Heart right ventricle (tissue), 16 donors: Measurements from ENCODE around the gene TWIST2. TPM values are rescaled to one million over a fixed set of nuclear protein-coding genes. Genes with fewer than 3 reads are reported as not detected.

Experiments used
- ATAC-seq, 8 donors: fragments of 200-7000 bp; cut with Tn5 transposase; one replicate each; pipeline ENCODE4 v1.9.1; 2020; ENCODE audit warnings: mild to moderate bottlenecking in 8 of 8, moderate library complexity in 8 of 8, moderate number of reproducible peaks in 1 of 8
- DNase-seq, 2 donors: peaks; one replicate each; pipeline ENCODE4 v3.0.0-alpha.2; 2020
- H3K27ac ChIP-seq, 10 donors: fragments of 200-600 bp; sonication (generic) in 2 of 10; one replicate each; pipeline versions ENCODE4 v1.5.0 to v1.8.0; 2020 to 2022; ENCODE audit warnings: mild to moderate bottlenecking in 3 of 10
- H3K27me3 ChIP-seq, 7 donors: fragments of 200-600 bp; one replicate each; pipeline ENCODE4 v1.8.0; 2021 to 2022; ENCODE audit warnings: mild to moderate bottlenecking in 2 of 7
- H3K36me3 ChIP-seq, 9 donors: fragments of 200-600 bp; sonication (generic) in 1 of 9; one replicate each; pipeline versions ENCODE4 v1.5.0 to v1.8.0; 2020 to 2022; ENCODE audit warnings: mild to moderate bottlenecking in 2 of 9
- H3K4me1 ChIP-seq, 9 donors: fragments of 200-600 bp; sonication (generic) in 1 of 9; one replicate each; pipeline versions ENCODE4 v1.5.0 to v1.8.0; 2020 to 2022; ENCODE audit warnings: mild to moderate bottlenecking in 4 of 9
- H3K4me3 ChIP-seq, 10 donors: fragments of 200-600 bp; sonication (generic) in 2 of 10; one replicate each; pipeline versions ENCODE4 v1.5.0 to v1.8.0; 2020 to 2022; ENCODE audit warnings: mild to moderate bottlenecking in 7 of 10, moderate library complexity in 2 of 10
- H3K9me3 ChIP-seq, 11 donors: fragments of 200-600 bp in 10 of 11; sonication (generic) in 2 of 11; one replicate each; pipeline versions ENCODE4 v1.5.0 to v1.8.0; 2013 to 2022; ENCODE audit warnings: mild to moderate bottlenecking in 2 of 11, control low read depth in 1 of 11, moderate library complexity in 1 of 11
- CTCF ChIP-seq, 9 donors: fragments of 200-600 bp; sonication (generic) in 2 of 9; IDR thresholded peaks; one replicate each; pipeline versions ENCODE4 v1.5.0 to v1.8.0; 2021 to 2022; ENCODE audit warnings: antibody characterized with exemption in 9 of 9, mild to moderate bottlenecking in 5 of 9, moderate library complexity in 1 of 9
- WGBS, 2 donors: extraction: QIAGEN DNeasy Blood & Tissue Kit; methylation state at CpG; one replicate each; pipeline ENCODE4 v1.1.7; 2013; ENCODE audit warnings: inconsistent platforms in 1 of 2; 5-methylcytosine and 5-hydroxymethylcytosine counted together
- intact Hi-C, 10 donors: fragments of 100-400 bp; cut with DNase I; formaldehyde crosslinking; loops; one replicate each; pipeline versions ENCODE4 v1.11.1 to v1.14.2; 2022
- polyA plus RNA-seq, 2 donors: library from polyadenylated mRNA; stranded (reverse); fragments of 200-250 nt; gene quantifications; one replicate each; pipeline ENCODE4 v1.2.3, GENCODE V29; 2013
- total RNA-seq, 10 donors: library from RNA; stranded (reverse); fragmentation: NEBNext Ultra II Directional in 3 of 10; extraction: Animal tissue kit (Norgen Biotek cat#: 25700) in 3 of 10; gene quantifications; one replicate each; pipeline versions ENCODE4 v1.2.1 to v1.2.4, GENCODE V29; 2021 to 2023
- donor health status: Arrhythmogenic right ventricular cardiomyopathy.
- donor health status: ischemic (EF 13 %, LVEDD 7.1; RV severe dilation, severe dysfunction).
- donor health status: healthy with polysubstance abuse.
- donor health status: DM: no; HTN: yes; CAD: no.
- donor health status: DM: no; HTN: no; CAD: no.
- donor health status: ischemic (EF 25% LVEDD 6.9; RV normal size, moderate dysfunction).
- donor health status: ischemic (EF 25% LVEDD 5.7; RV mildly dilated, moderate dysfunction).
- donor health status: healthy.
- donor health status: DM: yes; HTN: yes; CAD: no.
- donor health status: Ischemic cardiomyopathy.
- donor health status: ischemic (EF 35%, LVEDD 5.7; RV mildly dilated, moderate dysfunction).
- donor health status: nonischemic (EF 11% LVEDD 7.7; RV severe dilation, severe dysfunction).
- donor health status: DM: yes; HTN: yes; CAD: no.
- donor health status: PGD.
- donor health status: ischemic (EF 29% LVEDD 5.4; RV normal size, mild dysfunction).
- donor health status: nonischemic (EF 23%, LVEDD 6.1; RV moderate dilation, normal function).

Gene TWIST2
- total and polyA plus RNA-seq, 12 donors, result 0.19 to 3.5 (median 1.1) TPM

DNA sequence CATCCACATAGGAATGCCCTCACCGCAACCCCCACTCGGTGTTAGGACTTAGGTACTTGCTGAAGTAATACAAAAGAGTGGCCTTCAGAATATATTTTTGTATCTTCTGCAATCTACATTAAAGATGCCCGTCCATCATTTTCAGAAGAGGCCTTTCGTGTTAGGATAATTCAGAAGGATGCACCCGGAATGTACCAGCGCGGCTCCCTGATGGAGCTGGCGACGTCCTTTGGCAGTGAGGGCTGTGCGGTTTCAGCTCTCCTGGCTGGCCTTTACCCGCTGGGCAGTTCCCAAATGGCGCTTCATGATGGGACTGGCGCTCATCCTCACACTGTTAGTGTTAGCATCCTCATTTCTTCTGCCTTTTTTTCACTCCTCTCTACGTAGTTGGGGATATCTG is 15.3 kb downstream of the TWIST2 start:
- WGBS, 2 donors, result 92 to 96% methylated on average over 14 of the region's 14 CpGs
- peak overlapping the region in 4 of 10 donors; percentile 47 to 76 (median 62) for H3K27ac ChIP-seq

DNA sequence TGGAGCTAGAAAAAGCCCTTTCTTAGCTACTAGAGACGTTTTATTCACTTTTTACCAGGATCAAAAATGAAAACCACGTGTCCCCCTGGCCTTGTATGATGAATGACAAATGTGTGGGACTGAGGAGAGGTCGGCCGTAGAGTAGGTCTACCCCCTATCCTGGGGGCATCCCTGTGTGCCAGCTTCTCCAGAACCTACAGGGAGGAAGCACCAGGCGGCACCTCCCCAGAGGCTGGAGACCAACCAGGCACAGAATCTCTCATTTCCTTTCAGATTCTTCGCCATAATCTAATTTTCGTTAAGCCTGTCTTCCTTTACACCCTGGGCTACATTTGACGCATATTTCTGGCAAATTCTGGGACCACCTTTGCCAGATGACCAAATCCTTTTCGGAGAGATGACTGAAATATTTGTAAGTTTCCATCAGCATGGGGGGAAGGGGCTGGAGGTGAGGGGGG is 15.9 kb downstream of the TWIST2 start:
- Histone ChIP-seq H3K27me3 (peaks cover 0 to 9% (median 4%) of the 10 kb centered on the region in 7 donors), H3K9me3 (no peaks in the 10 kb centered on the region), H3K36me3 (no peaks in the 10 kb centered on the region), H3K4me1 (peaks cover 0 to 20% (median 10%) of the 10 kb centered on the region in 9 donors), H3K4me3 (peak overlapping the region in 1 of 10 donors; percentile 15), H3K27ac (peak overlapping the region in 9 of 10 donors; percentile 21 to 76 (median 51))
- 68 to 77% methylated on average over 9 of the region's 9 CpGs for WGBS, 2 donors
- intact Hi-C loops, result no loop called here
- ATAC-seq, result peak in 4 of 8 donors; percentile 2 to 15 (median 2)
- TF ChIP-seq CTCF (IDR thresholded peaks at IDR 0.05), result no peak
- no peak for DNase-seq

More for the DNA sequence above, 15.3 kb downstream of the TWIST2 start:
- no peak for TF ChIP-seq CTCF (IDR thresholded peaks at IDR 0.05)
- Histone ChIP-seq H3K27me3 (peaks cover 0 to 11% (median 4%) of the 10 kb centered on the region in 7 donors), H3K9me3 (no peaks in the 10 kb centered on the region), H3K4me3 (no peak overlapping the region), H3K36me3 (no peaks in the 10 kb centered on the region), H3K4me1 (peaks cover 0 to 20% (median 9%) of the 10 kb centered on the region in 9 donors)
- intact Hi-C loops, result no loop called here
- ATAC-seq (no peak), DNase-seq (no peak)

DNA sequence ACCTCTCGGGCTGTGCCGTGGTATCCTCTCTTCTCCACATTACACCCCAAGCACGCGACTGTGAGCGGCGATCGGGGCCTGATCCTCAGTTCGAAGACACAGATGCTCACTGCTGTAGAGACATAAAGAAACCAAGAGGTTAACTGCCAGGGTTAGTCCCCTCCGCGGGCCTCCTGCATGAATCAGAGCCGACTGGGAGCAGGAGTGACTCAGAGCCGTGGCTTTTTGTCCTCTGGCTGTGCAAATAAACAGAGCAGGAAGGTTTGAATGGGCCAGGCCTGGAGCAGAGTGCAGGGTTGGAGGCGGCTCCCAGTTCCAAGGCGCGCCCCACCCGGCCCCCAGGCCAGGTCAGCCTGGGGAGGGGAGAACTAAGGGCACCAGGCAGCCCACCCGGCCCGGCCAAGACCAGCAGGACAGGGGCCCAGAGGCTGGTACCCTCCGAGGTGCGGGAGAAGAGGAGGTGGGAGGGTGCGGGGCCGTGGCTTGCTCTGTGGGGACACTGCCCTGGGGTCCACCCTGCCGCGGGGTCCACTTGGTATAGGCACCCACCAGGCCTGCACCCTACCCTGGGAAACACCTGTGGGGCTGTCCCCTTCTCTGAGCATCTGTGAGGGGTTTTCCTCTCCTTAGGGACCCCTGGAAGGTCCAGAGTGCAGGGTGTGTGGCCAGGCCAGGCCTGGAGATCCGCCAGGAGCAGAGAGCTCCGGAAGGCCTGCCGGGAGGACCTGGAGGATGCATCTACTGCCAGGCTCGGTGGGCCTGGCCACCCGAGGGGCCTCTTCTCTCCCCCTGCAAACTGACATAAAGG is 16.5 kb downstream of the TWIST2 start:
- peaks cover 0 to 7% (median 4%) of the 10 kb centered on the region in 7 donors for H3K27me3 ChIP-seq
- intact Hi-C loops, result no loop called here
- DNase-seq, result peak; percentile 72 to 78
- H3K9me3 ChIP-seq, result no peaks in the 10 kb centered on the region
- no peak for TF ChIP-seq CTCF (IDR thresholded peaks at IDR 0.05)
- WGBS, 2 donors, result 38 to 43% methylated on average over 26 to 29 of the region's 29 CpGs
- peaks cover 0 to 20% (median 10%) of the 10 kb centered on the region in 9 donors for H3K4me1 ChIP-seq
- H3K4me3 ChIP-seq, result peak overlapping the region in 2 of 10 donors; percentile 15 to 23
- peak; percentile 91 to 95 (median 92) for ATAC-seq
- no peaks in the 10 kb centered on the region for H3K36me3 ChIP-seq
- H3K27ac ChIP-seq, result peak overlapping the region in 9 of 10 donors; percentile 21 to 76 (median 58)

DNA sequence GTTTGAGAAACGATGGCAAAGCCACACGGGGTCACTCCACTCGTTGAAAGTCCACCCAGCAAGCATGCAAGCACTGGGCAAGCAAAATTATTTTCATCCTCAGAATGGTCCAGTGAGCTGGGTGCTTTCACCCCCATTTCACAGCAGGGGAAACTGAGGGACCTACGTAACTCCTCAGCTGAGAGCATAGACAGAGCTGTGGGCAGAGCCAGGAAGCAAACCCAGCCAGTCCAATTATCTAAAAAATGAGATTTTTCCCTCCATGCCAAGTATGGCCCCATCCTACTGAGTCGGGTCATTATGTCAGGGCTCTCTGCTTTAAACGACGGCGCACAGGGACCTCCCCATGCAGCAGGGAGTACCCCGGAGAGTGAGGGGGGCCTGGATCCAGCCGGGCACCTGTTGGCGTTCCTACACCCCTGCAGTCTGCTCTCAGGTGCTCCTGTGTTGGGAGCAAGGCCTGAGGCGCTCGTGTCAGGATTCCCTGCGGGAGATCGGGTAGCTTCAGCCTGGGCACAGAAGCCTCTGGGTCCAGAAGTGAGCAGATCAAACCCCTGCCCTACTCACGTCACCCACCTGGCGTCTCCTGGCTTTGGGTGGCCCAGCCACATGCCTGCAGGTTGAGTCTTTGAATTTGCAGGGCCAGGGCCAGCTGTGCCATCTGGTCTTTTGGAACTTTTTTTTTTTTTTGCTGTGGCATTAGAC is 17.3 kb downstream of the TWIST2 start:
- ATAC-seq, result no peak
- H3K27ac ChIP-seq, result peak overlapping the region in 7 of 10 donors; percentile 21 to 76 (median 58)
- no peak for DNase-seq
- H3K4me3 ChIP-seq, result no peak overlapping the region
- H3K36me3 ChIP-seq, result no peaks in the 10 kb centered on the region
- H3K4me1 ChIP-seq, result peaks cover 0 to 20% (median 10%) of the 10 kb centered on the region in 9 donors
- peaks cover 0 to 2% (median 0%) of the 10 kb centered on the region in 7 donors for H3K27me3 ChIP-seq
- H3K9me3 ChIP-seq, result no peaks in the 10 kb centered on the region
- TF ChIP-seq CTCF (IDR thresholded peaks at IDR 0.05), result no peak
- 77 to 79% methylated on average over 17 of the region's 17 CpGs for WGBS, 2 donors
- intact Hi-C loops, result no loop called here
